ENCODE results near the gene THAP8. TPM values are rescaled to one million over a fixed set of nuclear protein-coding genes. Genes with fewer than 3 reads are reported as not detected.

Gene THAP8
- total and polyA plus RNA-seq, 2 of the 13 experiments (the other 11 are each of a cell fraction or from before 2014, with no cell fraction given), result 1.7 to 3.7 TPM

DNA sequence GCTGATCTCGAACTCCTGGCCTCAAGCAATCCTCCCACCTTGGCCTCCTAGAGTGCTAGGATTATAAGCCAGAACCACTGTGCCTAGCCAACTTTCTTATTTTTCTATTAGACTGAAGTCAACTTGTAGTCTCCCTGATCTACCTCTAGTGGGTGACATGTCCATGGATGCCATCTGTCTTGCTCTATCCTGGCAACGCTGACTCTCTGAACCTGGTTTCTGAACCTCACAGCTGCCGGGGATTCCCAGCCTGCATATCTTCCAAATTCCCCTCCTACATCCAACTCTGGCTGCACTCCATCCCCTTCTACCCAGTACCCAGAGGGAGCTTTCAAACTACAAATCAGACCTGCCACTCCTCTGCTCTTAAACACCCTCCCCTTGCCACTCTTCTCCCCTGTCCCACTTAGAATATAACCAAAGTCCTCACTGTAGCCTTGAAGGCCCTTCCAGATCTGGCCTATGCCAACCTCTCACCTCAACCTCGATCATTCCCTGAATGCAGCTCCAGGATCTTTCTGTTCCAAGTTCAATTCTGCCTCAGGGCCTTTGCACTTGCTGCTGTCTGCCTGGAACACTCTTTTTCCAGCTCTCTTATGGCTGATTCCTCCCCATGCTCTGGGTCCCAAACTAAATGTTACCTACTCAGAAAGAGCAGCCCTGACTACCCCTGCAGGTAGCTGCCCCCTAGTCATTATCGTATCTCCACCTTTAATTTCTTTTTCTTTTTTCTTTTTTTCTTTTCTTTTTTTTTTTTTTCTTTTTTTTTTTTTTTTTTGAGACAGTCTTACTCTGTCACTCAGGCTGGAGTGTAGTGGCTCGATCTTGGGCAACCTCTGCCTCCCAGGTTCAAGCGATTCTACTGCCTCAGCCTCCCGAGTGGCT, 23.6 kb downstream of the THAP8 start:
- intact Hi-C loops (cut with micrococcal nuclease; ENCODE audit: unreplicated experiment), result no loop called here
- ChIA-PET CTCF (ENCODE audit: low intra/inter-chr PET ratio, low total read pairs) (no interaction called here), POLR2A (no interaction called here)
- H2AFZ ChIP-seq (ENCODE audit: low read length), result no peak overlapping the region
- BruUV-seq (replicated peaks), result no TSS peak
- peak; percentile 43 for FAIRE-seq
- no peak overlapping the region for H3K4me2 ChIP-seq (ENCODE audit: low read depth, low read length)
- no peaks in the 10 kb centered on the region for H3K27me3 ChIP-seq (ENCODE audit: control insufficient read depth in 1 of 2, insufficient read depth in 2 of 2, low read length in 2 of 2)
- no peak overlapping the region for H3K4me3 ChIP-seq (replicated peaks in 1 of 3; ENCODE audit: insufficient read depth in 1 of 3, low read depth in 2 of 3, low read length in 3 of 3)
- WGBS (ENCODE audit: low lambda C conversion rate), result 90% methylated on average over 8 of the region's 8 CpGs
- no peak overlapping the region for H3K9ac ChIP-seq (ENCODE audit: insufficient read depth, low read depth, low read length)
- ATAC-seq, result no peak; the same call in 2 of the 3 replicates
- H3K4me1 ChIP-seq (ENCODE audit: insufficient read depth, low read length), result peaks cover 8% of the 10 kb centered on the region
- H3K27ac ChIP-seq (ENCODE audit: extremely low read length, insufficient read depth, low read length), result no peak overlapping the region
- DNase-seq (ENCODE audit: low spot score), result no peak
- peaks cover 0 to 1% of the 10 kb centered on the region in 2 experiments; a peak in 1 of 5 replicates for H3K36me3 ChIP-seq (replicated peaks in 1 of 2; ENCODE audit: control insufficient read depth in 1 of 2, insufficient read depth in 2 of 2, low read length in 2 of 2)
- no peaks in the 10 kb centered on the region for H4K20me1 ChIP-seq (ENCODE audit: insufficient read depth, low read length)
- in situ Hi-C loops (cut with HindIII; ENCODE audit: extremely low pct_ligation_motif_present, low pct_unique_long_range_greater_than_20kb), result no loop called here
- H3K9me3 ChIP-seq (ENCODE audit: low read length), result no peaks in the 10 kb centered on the region
- no peaks in the 10 kb centered on the region for H3K79me2 ChIP-seq (ENCODE audit: insufficient read depth, low read length)
- TF ChIP-seq IRF2 (CRISPR knock-in tag; IDR thresholded peaks at IDR 0.05), result no peak
- TF ChIP-seq STAG1 (CRISPR knock-in tag; IDR thresholded peaks at IDR 0.05), result peak; percentile 8; the same call in 1 of the 2 replicates
- no peak for TF ChIP-seq HOXD1 (CRISPR knock-in tag; IDR thresholded peaks at IDR 0.05)
- TF ChIP-seq BRD4 (CRISPR knock-in tag; IDR thresholded peaks at IDR 0.05), result no peak

DNA sequence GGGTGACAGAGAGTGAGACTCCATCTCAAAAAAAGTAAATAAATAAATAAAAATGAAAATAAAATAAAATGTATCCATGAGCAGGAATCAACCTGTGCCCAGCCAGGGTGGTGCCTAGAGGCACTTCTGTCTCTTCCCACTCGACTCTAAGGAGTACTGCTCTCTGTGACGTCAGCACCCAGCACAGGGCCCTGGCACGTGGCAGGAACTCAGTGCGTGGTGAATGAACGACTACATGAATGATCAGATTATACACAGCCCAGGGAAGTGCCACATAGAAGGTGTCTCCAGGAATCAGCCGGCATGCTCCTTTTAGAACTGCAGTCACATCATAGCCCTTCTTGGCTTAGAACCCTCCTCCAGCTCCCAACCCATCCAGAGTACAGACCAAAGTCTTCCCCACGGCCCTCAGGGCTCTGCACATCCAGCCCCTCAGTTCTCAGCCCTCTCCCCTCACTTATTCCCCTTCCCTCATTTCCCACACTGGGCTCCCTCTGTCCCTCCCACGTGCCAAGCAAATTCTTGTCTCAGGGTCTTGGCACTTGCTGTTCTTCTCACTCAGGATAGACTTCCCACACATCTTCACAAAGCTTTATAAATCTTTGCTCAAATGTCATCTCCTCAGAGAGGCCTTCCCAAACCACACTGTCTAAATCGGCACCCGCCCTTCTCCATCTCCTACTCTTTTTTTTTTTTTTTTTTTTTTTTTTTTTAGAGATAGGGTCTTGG, 25.6 kb downstream of the THAP8 start:
- BruUV-seq (replicated peaks), result no TSS peak
- WGBS (ENCODE audit: low lambda C conversion rate), result 92% methylated on average over 9 of the region's 10 CpGs
- CTCF ChIA-PET (ENCODE audit: low intra/inter-chr PET ratio, low total read pairs), result no interaction called here

More for the DNA sequence above, 25.6 kb downstream of the THAP8 start:
- Histone ChIP-seq H3K4me3 (replicated peaks in 1 of 3; ENCODE audit: insufficient read depth in 1 of 3, low read depth in 2 of 3, low read length in 3 of 3) (no peak overlapping the region), H3K4me1 (ENCODE audit: insufficient read depth, low read length) (peaks cover 7% of the 10 kb centered on the region; the same call in 1 of the 2 replicates), H3K9me3 (ENCODE audit: low read length) (no peaks in the 10 kb centered on the region), H3K27me3 (ENCODE audit: control insufficient read depth in 1 of 2, insufficient read depth in 2 of 2, low read length in 2 of 2) (no peaks in the 10 kb centered on the region), H2AFZ (ENCODE audit: low read length) (no peak overlapping the region), H3K9ac (ENCODE audit: insufficient read depth, low read depth, low read length) (no peak overlapping the region), H3K79me2 (ENCODE audit: insufficient read depth, low read length) (no peaks in the 10 kb centered on the region), H3K4me2 (ENCODE audit: low read depth, low read length) (no peak overlapping the region), H4K20me1 (ENCODE audit: insufficient read depth, low read length) (no peaks in the 10 kb centered on the region), H3K27ac (ENCODE audit: extremely low read length, insufficient read depth, low read length) (no peak overlapping the region), H3K36me3 (replicated peaks in 1 of 2; ENCODE audit: control insufficient read depth in 1 of 2, insufficient read depth in 2 of 2, low read length in 2 of 2) (peaks cover 5 to 6% of the 10 kb centered on the region in 2 experiments; a peak in 3 of 5 replicates)
- in situ Hi-C loops (cut with HindIII; ENCODE audit: extremely low pct_ligation_motif_present, low pct_unique_long_range_greater_than_20kb), result no loop called here
- no peak for TF ChIP-seq RFXANK (CRISPR knock-in tag; IDR thresholded peaks at IDR 0.05)
- no peak for TF ChIP-seq ZNF766 (CRISPR knock-in tag; IDR thresholded peaks at IDR 0.05; ENCODE audit: borderline replicate concordance)
- TF ChIP-seq, protein P1, sequence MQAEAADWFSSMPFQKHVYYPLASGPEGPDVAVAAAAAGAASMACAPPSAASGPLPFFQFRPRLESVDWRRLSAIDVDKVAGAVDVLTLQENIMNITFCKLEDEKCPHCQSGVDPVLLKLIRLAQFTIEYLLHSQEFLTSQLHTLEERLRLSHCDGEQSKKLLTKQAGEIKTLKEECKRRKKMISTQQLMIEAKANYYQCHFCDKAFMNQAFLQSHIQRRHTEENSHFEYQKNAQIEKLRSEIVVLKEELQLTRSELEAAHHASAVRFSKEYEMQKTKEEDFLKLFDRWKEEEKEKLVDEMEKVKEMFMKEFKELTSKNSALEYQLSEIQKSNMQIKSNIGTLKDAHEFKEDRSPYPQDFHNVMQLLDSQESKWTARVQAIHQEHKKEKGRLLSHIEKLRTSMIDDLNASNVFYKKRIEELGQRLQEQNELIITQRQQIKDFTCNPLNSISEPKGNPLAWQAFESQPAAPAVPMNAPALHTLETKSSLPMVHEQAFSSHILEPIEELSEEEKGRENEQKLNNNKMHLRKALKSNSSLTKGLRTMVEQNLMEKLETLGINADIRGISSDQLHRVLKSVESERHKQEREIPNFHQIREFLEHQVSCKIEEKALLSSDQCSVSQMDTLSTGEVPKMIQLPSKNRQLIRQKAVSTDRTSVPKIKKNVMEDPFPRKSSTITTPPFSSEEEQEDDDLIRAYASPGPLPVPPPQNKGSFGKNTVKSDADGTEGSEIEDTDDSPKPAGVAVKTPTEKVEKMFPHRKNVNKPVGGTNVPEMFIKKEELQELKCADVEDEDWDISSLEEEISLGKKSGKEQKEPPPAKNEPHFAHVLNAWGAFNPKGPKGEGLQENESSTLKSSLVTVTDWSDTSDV (CRISPR knock-in tag; IDR thresholded peaks at IDR 0.05), result no peak
- no peak for TF ChIP-seq CREB1 (IDR thresholded peaks at IDR 0.05)
- no peak for TF ChIP-seq CREB1 (CRISPR knock-in tag; IDR thresholded peaks at IDR 0.05)
- TF ChIP-seq ZFP37 (CRISPR knock-in tag; IDR thresholded peaks at IDR 0.05; ENCODE audit: borderline replicate concordance), result no peak
- POLR2A ChIA-PET, result no interaction called here
- intact Hi-C loops (cut with micrococcal nuclease; ENCODE audit: unreplicated experiment), result no loop called here
- DNase-seq (ENCODE audit: low spot score), result no peak
- no peak for ATAC-seq
- FAIRE-seq, result no peak
